CD4-positive, alpha-beta T cell treated with Interleukin-2 at 100 ng/mL for 4 hours (primary cell): ENCODE data around the gene MICAL1.
"Not testable (repeated sequence)": the region's sequence is repeated elsewhere in the genome, so short reads cannot be mapped to it uniquely, and the experiment has no call there.

Source experiments
- DNase-seq: peaks from one replicate; pipeline ENCODE4 v3.0.0-alpha.2; 2020; ENCODE audit warnings: low spot score

Gene MICAL1

GRCh38 chr6:109477725-109478124 lies 22.2 kb upstream of the MICAL1 start:
- DNase-seq: no peak

- DNase-seq: no peak
Observed at GRCh38 chr6:109477184-109477583, 21.6 kb upstream of the MICAL1 start.

DNA sequence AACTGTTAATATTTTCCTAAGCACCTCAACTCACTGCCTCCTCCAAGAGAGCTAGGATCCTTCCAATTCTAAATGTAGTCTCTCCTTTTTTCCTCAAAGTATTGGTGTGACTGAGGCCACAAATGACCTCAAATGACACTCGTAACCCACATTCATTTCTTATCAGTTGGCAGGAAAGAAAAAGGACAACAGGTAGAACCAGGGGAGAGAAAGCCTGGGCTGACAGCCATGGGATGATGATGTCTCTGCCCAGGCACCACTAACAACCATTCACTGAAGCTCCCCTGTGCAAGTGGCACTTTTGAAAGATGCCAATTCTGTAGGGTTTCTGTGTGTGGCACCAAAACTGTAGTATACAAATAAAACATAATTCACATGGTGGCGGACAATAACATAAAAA lies 20.1 kb upstream of the MICAL1 start:
- no peak for DNase-seq

DNA sequence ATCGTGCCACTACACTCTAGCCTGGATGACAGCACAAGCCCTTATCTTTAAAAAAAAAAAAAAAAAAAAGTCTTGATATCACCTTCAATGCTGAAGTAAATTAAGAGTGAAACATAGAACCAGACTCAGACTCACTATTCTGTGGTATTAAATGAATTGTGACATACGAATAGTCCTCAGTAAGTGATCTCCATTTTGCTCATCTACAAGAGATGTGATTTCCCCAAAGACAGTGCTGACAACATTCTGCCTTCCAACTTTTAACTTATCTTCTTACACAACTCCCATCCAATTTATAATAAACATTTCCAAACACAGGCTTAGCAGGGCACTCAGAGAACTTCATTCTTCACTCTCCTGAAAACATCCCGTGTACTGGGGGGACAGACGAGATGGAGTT lies 19.4 kb upstream of the MICAL1 start:
- no peak for DNase-seq

GRCh38 chr6:109473120-109473519 lies 17.5 kb upstream of the MICAL1 start:
- no peak for DNase-seq

DNA sequence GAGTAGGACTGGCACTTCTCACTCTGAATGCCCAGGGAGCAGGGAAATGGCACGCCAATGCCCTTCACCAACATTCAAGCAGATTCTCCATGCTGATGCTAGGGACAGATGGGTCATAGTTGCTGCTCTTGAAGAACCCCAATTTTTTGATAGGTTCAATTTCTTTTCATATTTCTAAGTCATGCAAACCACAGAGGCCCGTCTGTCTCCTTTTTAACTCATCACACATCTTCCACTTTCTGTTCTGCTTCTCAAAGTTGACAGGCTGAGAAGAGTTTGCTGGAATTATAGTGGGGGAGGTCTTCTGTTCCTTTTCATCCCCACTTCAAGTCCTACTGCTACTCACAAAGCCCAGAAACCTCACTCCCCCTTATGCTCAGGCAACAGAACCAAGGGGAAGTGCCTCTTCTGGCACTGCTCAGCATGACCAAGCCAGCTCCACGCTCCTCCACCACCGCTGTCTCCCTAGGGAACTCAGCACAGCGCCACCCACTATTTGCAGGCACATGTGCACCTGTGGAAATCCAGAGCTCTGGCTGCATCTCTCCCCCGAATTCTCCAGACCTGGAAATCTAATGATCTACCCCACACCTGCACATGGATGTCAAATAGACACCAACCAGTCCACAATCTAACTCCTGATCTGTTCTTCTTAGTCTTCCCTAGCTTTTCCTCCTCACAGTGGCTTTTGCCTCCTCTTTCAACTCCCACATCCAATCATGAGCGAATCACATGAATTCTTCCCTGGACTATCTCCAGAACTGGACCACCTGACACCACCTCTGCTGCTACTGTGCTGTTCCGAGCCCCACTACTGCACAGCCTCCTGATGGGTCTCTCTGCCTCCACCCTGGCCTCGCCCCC lies 16.8 kb upstream of the MICAL1 start:
- no peak for DNase-seq

DNA sequence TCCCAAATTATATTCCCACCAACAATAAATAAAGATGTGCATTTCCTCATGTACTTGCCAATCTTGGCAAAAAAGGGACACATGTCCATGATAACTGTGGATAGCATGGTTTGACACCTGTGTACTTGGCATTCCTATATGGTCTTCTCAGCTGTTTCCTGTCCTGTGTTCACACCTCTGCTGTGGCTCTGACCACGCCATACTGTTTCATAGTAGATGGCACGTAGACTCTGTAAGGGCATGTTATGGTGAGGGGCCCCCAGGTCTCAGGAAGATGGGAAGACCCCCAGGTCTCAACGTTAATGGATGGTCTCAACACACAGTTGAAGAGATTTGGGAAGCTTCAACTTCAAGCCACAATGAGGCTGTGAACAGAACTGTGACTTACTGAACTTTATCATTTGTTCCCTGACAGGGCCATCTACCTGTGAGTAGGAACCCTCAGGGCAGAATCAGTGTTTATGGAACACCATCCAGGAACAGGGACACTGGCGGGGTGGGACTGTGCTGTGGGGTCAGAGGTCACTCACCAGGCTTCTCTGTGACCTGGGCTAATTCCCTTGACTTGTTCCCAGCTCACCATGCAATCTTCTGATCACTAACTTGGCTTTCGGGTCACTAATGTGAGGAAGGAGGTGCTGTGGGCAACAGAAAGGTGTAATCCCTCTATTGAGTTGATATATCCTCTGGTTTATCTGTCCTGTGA lies 15.7 kb upstream of the MICAL1 start:
- DNase-seq: no peak

- no peak for DNase-seq
Observed at GRCh38 chr6:109469591-109470189, 14.1 kb upstream of the MICAL1 start.

- DNase-seq: no peak
Observed at GRCh38 chr6:109467696-109468095, 12.1 kb upstream of the MICAL1 start.

DNA sequence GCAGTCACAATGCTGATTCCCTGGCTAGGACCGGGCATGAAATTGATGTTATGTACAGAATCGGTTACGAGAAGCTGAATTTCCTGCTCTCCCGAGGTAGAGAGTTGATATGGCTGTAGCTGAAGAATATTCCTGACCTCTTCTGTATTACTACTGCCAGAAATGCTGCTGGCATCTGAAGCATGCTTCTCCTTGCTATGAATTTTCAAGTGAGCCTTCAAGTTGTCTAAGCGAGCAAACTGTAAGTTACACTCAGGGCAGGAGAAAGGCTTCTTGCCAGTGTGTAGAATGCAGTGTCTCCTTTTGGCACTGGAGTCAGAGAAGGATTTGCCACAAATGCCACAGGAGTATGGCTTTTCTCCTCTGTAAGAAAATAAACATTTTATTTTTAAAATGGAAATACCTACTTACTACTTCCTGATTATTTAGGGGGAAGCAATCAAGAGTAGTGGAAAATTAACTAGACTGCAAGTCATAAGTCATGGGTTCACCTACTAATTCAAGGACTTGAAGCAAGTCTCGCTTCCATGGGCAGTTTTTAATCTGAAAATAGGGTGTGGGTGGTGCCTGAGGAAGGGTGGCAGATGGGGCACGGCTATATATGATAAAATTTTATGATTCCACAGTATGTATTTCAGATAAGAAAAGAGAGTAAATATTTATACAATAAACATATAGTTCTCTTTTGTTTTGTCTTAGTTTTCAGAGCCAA lies 10.8 kb upstream of the MICAL1 start:
- no peak for DNase-seq

DNA sequence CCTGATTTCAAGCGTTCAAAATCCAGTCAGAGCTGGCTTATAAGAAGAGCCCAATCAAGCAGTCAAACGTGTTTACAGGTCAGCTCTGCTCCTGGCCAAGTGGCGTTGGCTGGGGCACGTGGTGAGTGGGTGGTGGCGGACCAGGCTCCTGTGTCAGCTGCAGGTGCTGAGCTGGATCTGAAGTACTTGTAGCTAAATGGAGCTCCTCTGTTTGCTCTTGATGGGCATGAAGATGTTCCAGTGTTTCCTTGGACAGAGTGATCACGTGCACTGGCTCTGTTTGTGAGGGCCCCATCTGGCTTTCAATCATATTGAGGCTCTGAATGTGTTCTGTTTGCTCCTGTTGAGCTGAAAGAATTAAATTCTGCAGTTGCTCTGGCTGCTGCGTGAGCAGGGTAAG lies 10.2 kb upstream of the MICAL1 start:
- DNase-seq: no peak

- peak; percentile 40 for DNase-seq
Observed at GRCh38 chr6:109461733-109462526, 6.4 kb upstream of the MICAL1 start.

DNA sequence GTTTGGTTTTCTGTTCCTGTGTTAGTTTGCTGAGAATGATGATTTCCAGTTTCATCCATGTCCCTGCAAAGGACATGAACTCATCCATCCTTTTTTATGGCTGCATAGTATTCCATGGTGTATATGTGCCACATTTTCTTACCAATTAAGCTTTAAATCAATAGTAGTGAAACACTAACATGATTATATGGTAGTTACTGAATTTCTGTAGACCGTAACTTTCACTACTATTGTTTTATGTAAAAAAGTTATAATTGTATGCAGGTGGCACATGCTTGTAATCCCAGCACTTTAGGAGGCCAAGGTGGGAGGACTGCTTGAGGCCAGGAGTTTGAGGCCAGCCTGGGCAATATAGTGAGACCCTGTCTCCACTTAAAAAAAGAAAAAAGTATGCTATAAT lies 5.6 kb upstream of the MICAL1 start:
- DNase-seq: not testable (repeated sequence)

DNA sequence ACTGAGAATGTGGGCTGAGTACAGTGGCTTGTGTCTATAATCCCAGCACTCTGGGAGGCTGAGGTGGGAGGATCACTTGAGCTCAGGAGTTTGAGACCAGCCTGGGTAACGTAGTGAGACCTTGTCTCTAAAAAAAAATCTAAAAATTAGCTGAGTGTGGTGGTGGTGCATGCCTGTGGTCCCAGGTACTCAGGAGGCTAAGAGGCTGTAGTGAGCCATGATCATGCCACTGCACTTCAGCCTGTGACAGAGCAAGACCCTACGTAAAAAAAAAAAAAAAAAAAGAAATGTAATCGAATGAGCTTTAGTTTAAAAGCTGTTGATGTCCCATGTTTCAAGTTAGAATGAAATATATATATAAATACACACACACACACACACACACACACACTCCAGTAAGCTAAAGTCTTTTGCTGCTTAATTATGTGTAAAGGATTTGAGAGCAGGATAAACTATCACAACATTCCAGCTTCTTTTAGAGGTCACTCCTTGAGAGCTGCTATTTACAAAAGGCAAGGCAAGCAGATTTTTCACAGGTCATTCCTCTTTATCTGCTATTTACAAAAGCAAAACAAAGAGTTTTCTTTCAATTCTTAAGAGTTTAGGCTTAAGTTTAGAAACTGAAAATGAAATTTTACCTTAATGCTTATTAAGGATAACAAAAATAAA lies 4.7 kb upstream of the MICAL1 start:
- no peak for DNase-seq

DNA sequence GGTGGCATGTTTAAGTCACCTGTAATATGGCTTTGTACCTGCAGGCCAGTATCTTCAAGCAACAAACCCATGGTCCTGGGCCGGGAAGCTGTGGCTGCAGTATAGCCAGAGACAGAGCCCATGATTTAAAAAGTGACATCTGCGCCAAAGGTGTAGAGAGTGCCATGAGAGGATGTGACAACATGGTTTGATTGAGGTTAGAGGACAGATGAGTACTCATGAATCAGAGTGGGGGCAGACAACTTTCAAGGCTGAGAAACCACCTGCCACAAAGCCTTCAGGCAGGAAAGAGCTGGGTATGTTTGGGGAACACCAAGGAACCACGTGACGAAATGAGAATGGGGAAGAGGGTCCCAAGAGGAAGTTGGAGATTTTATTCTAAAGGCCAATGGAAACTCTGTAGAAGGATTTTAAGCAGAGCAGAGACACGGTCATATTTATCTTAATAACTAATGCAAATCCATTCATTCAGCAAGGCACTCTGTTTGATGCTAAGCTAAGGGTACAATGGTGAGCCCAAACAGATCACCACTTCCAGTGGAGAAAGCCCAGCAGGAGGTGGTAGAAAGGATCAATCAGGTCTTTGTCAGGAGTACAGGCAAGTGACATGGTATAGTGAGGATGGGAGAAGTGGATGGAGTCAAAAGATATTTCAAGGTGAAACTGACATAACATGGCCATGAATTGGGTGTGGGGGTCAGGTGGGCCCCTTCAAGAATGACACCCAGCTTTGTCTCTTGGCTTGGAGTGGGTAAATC lies 3.4 kb upstream of the MICAL1 start:
- peak; percentile 68 for DNase-seq

DNA sequence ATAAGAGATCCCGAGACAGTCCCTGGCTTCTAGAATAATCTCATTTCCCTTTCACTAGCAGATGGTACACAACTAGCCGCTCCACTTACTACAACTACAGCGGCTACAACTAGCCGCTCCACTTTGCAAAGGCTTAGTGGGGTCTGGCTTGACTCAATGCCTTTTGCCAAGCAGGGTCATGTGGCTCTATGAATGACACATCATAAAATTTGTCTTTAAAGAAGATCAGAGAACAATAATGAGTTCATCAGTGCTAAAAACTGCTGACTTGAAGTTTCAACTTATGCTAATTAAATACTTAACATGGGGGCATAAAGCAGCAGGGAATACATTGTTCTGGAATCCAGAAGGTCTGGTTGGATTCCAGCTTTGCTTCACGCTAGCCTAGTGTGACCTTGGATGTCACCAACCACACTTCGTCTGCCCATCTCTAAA lies 2.0 kb upstream of the MICAL1 start:
- no peak for DNase-seq

GRCh38 chr6:109456710-109457561 lies 1.4 kb upstream of the MICAL1 start:
- DNase-seq: no peak

GRCh38 chr6:109456111-109456583 lies 575 bp upstream of the MICAL1 start:
- no peak for DNase-seq
